CD4-positive, alpha-beta T cell (primary cell): ENCODE measurements around the gene LLGL1. TPM values are rescaled to one million over a fixed set of nuclear protein-coding genes. Genes with fewer than 3 reads are reported as not detected.

Source experiments
- ATAC-seq: fragments of 200-7000 bp; cut with Tn5 transposase; one replicate; pipeline ENCODE4 v1.10.0; 2022; ENCODE audit warnings: mild to moderate bottlenecking; ENCODE audit not compliant: poor library complexity
- CTCF ChIA-PET: fragments of 350-600 bp; sonication (Branson Sonifier 250); formaldehyde crosslinking; loops from one replicate; lab custom pipeline; 2021; ENCODE audit warnings: antibody characterized with exemption, inconsistent platforms; lab: Charles Lee
- POLR2A ChIA-PET: fragments of 350-600 bp; sonication (Branson Sonifier 250); formaldehyde crosslinking; loops from one replicate; lab custom pipeline; 2021; ENCODE audit warnings: antibody characterized with exemption, inconsistent platforms; lab: Charles Lee
- DNase-seq, 14 experiments: peaks; one replicate each; pipeline ENCODE4 v3.0.0-alpha.2; 2013 to 2020; ENCODE audit warnings: mixed read lengths in 2 of 14
- H3K27ac ChIP-seq, 2 donors: one replicate each; pipeline versions ENCODE4 v1.5.1 to v1.7.0; 2013; ENCODE audit warnings: low read length in 2 of 2, low read depth in 1 of 2, mild to moderate bottlenecking in 1 of 2
- H3K27me3 ChIP-seq, 2 experiments: 1 replicate in 1 of 2; 2 replicates in 1 of 2; pipeline versions ENCODE4 v1.6.1 to v1.7.0; 2013; ENCODE audit warnings: low read length in 2 of 2, control low read depth in 1 of 2, mild to moderate bottlenecking in 1 of 2, moderate library complexity in 1 of 2; ENCODE audit not compliant: insufficient read depth in 2 of 2, control insufficient read depth in 1 of 2
- H3K36me3 ChIP-seq: one replicate; pipeline ENCODE4 v1.6.1; 2013; ENCODE audit warnings: low read length, control low read depth; ENCODE audit not compliant: insufficient read depth
- H3K4me1 ChIP-seq: one replicate; pipeline ENCODE4 v1.6.1; 2013; ENCODE audit warnings: low read length, control low read depth; ENCODE audit not compliant: insufficient read depth
- H3K4me3 ChIP-seq: one replicate; pipeline ENCODE4 v1.5.1; 2013; ENCODE audit warnings: mild to moderate bottlenecking, low read length, moderate library complexity
- H3K9me3 ChIP-seq, 2 experiments: 1 replicate in 1 of 2; 2 replicates in 1 of 2; pipeline versions ENCODE4 v1.6.1 to v1.7.0; 2013; ENCODE audit warnings: low read length in 2 of 2, mild to moderate bottlenecking in 2 of 2, control low read depth in 1 of 2, moderate library complexity in 1 of 2; ENCODE audit not compliant: control insufficient read depth in 1 of 2, insufficient read depth in 1 of 2
- H3K27ac Mint-ChIP-seq: one replicate; pipeline ENCODE4 v1.8.0; 2020; ENCODE audit warnings: mixed read lengths
- H3K27me3 Mint-ChIP-seq: one replicate; pipeline ENCODE4 v1.8.0; 2021; ENCODE audit warnings: mixed read lengths
- H3K36me3 Mint-ChIP-seq: one replicate; pipeline ENCODE4 v1.8.0; 2021; ENCODE audit warnings: low read depth, mixed read lengths
- H3K4me1 Mint-ChIP-seq: one replicate; pipeline ENCODE4 v1.8.0; 2021; ENCODE audit warnings: low read depth, mixed read lengths
- H3K4me3 Mint-ChIP-seq: one replicate; pipeline ENCODE4 v1.8.0; 2020; ENCODE audit warnings: mild to moderate bottlenecking, mixed read lengths
- H3K9me3 Mint-ChIP-seq: one replicate; pipeline ENCODE4 v1.8.0; 2020; ENCODE audit warnings: mixed read lengths
- intact Hi-C, 2 experiments: fragments of 100-400 bp; cut with DNase I in 1 of 2; cut with micrococcal nuclease in 1 of 2; formaldehyde crosslinking; loops; one replicate each; pipeline versions ENCODE4 v1.15.1 to v1.9.0; 2023 to 2025; cut with DNase I, micrococcal nuclease
- total RNA-seq, 174 experiments: library from RNA in 2 of 174; stranded (reverse) in 2 of 174; gene quantifications; one replicate each; pipeline ENCODE4 v1.2.3 and lab custom pipeline; 2021 to 2026
- TF ChIP-seq, protein P1 (sequence below): fragments of 200-600 bp; IDR thresholded peaks from one replicate; pipeline ENCODE4 v1.8.0; 2022; ENCODE audit warnings: antibody characterized with exemption, mild to moderate bottlenecking

Gene LLGL1
- total RNA-seq, 2 experiments from 2014 or later = 10.8 to 11.6 TPM

- no peak overlapping the region for H3K4me3 Mint-ChIP-seq
- H3K4me3 ChIP-seq = no peak overlapping the region
- H3K27ac ChIP-seq = no peak overlapping the region
- peaks cover 57% of the 10 kb centered on the region for H3K36me3 ChIP-seq
- no peaks in the 10 kb centered on the region for H3K4me1 Mint-ChIP-seq
- POLR2A ChIA-PET = no interaction called here
- H3K27me3 ChIP-seq = no peaks in the 10 kb centered on the region
- ATAC-seq (no peak), DNase-seq (no peak)
- CTCF ChIA-PET = no interaction called here
- no peak overlapping the region for H3K27ac Mint-ChIP-seq
- no peaks in the 10 kb centered on the region for H3K27me3 Mint-ChIP-seq
- intact Hi-C loops = no loop called here
- peaks cover 82% of the 10 kb centered on the region for H3K36me3 Mint-ChIP-seq
- TF ChIP-seq, protein P1, sequence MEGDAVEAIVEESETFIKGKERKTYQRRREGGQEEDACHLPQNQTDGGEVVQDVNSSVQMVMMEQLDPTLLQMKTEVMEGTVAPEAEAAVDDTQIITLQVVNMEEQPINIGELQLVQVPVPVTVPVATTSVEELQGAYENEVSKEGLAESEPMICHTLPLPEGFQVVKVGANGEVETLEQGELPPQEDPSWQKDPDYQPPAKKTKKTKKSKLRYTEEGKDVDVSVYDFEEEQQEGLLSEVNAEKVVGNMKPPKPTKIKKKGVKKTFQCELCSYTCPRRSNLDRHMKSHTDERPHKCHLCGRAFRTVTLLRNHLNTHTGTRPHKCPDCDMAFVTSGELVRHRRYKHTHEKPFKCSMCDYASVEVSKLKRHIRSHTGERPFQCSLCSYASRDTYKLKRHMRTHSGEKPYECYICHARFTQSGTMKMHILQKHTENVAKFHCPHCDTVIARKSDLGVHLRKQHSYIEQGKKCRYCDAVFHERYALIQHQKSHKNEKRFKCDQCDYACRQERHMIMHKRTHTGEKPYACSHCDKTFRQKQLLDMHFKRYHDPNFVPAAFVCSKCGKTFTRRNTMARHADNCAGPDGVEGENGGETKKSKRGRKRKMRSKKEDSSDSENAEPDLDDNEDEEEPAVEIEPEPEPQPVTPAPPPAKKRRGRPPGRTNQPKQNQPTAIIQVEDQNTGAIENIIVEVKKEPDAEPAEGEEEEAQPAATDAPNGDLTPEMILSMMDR = no peak
- no peaks in the 10 kb centered on the region for H3K9me3 Mint-ChIP-seq
- H3K4me1 ChIP-seq = no peaks in the 10 kb centered on the region
- no peaks in the 10 kb centered on the region for H3K9me3 ChIP-seq
Measured at GRCh38 chr17:18291718-18292540, 66.5 kb downstream of the LLGL1 start.

Other genes starting within 250 kb of the LLGL1 start
- gene ATPAF2, start 186.5 kb upstream of the LLGL1 start, total RNA-seq = 10 to 100 TPM; 20.8 to 21.9 TPM
- gene GID4, start 186.2 kb upstream of the LLGL1 start, total RNA-seq = 1 to 10 TPM; 3.4 to 3.7 TPM
- gene DRG2, start 137.7 kb upstream of the LLGL1 start, total RNA-seq = 10 to 100 TPM; 38.9 to 40.6 TPM
- 1 to 10 TPM; 1.2 to 1.6 TPM for gene MYO15A, start 116.9 kb upstream of the LLGL1 start, total RNA-seq
- 100 to 1,000 TPM; 117 to 119 TPM for gene ALKBH5, start 41.8 kb upstream of the LLGL1 start, total RNA-seq
- 100 to 1,000 TPM; 179 to 190 TPM for gene FLII, start 33.1 kb downstream of the LLGL1 start, total RNA-seq
- gene MIEF2, start 35.0 kb downstream of the LLGL1 start, total RNA-seq = 10 to 100 TPM; 10.7 to 14.3 TPM
- gene TOP3A, start 89.4 kb downstream of the LLGL1 start, total RNA-seq = 10 to 100 TPM; 21.5 to 24.8 TPM
- 10 to 100 TPM; 52.2 to 54.5 TPM for gene SMCR8, start 89.7 kb downstream of the LLGL1 start, total RNA-seq
- 1 to 10 TPM; 5.6 to 7.1 TPM for gene SHMT1, start 137.9 kb downstream of the LLGL1 start, total RNA-seq
- gene EVPLL, start 152.1 kb downstream of the LLGL1 start, total RNA-seq = not detected